Upper lobe of left lung (tissue), 4 donors: Measurements from ENCODE around the gene SIL1.

Experiments used
- CTCF ChIP-seq, 6 experiments: fragments of 450-650 bp in 4 of 6; fragments of 200-600 bp in 2 of 6; sonication (generic) in 2 of 6; IDR thresholded peaks; one replicate each; pipeline ENCODE4 v1.5.1; 2016 to 2019; ENCODE audit warnings: antibody characterized with exemption in 6 of 6
- POLR2AphosphoS5 ChIP-seq, 2 donors: sonication (generic); formaldehyde crosslinking; IDR thresholded peaks; one replicate each; pipeline ENCODE4 v1.5.1; 2017; ENCODE audit warnings: antibody characterized with exemption in 2 of 2

GRCh38 chr5:138955671-138956295 lies 242.4 kb downstream of the SIL1 start:
- TF ChIP-seq CTCF (IDR thresholded peaks at IDR 0.05) (no peak), POLR2AphosphoS5 (IDR thresholded peaks at IDR 0.05) (no peak)
